NCI-H1436 treated with DMSO at 0.1 percent for 48 hours (cell line): ENCODE measurements around the gene SUSD2.
"Not testable (repeated sequence)": the region's sequence is repeated elsewhere in the genome, so short reads cannot be mapped to it uniquely, and the experiment has no call there.

ENCODE experiments used
- DNase-seq: peaks from one replicate; lab custom pipeline; 2025; lab: John Stamatoyannopoulos, UW

SUSD2 gene

DNA sequence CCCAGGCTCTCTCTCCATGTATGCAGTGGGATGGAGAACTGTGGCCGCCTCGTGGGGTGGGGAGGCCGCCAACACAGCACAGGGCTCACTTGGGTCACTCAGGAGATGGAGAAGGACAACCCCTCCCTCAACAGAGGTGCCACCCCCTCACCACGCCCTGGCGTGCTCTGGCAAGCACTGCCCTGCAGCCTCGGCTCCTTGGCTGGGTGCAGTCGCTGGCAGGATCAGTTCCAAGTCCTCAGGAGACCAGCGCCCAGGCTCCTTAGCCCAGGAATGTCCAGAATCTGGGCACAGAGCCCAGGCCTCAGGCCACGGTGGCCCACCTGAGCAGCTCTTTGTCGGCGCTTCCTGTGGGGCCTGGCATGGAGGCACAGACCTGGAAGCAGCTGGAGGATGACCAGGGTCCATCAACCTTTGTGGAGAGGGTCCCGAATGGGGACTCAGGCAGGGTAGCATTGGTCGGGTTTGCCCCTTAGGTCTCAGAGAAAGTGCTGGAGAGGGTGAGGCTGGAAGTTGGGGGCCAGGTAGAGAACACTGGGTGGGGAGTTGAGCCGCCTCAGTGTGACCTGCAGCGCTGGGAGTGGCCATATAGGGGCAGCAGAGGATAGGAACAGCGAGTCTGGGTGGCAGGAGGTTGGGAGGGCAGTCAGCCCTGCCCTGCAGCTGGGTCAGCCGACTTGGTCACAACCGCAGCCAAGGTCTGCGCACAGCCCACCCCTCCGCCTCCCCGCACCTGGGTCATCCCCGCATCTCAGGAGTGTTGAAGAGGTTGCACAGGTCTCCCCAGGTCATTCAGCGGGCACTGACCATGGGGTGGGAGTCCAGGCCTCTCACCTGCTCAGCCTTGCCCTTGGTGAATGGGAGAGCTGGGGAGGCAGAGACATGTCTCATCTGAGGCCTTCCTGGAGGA is 8.2 kb downstream of the SUSD2 start:
- DNase-seq, result no peak

DNA sequence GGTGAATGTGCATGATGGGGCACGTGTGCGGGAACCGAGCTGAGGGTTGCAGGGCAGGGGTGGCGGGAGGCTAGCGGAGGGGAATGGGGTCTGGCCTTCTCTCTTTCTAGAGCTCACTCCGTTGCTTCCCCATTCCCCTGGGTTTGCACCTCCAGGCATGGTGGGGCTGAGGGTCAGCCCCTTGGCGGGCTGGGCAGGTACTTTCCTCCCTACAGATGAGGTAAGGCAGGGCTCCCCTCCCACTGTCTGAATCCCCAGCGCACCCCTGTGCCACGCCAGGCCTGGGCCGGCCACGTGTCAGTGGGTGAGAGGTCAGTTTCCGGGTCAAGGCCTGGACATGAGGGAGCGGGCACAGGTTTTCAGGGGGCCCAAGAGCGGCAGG is 8.9 kb downstream of the SUSD2 start:
- DNase-seq, result no peak

DNA sequence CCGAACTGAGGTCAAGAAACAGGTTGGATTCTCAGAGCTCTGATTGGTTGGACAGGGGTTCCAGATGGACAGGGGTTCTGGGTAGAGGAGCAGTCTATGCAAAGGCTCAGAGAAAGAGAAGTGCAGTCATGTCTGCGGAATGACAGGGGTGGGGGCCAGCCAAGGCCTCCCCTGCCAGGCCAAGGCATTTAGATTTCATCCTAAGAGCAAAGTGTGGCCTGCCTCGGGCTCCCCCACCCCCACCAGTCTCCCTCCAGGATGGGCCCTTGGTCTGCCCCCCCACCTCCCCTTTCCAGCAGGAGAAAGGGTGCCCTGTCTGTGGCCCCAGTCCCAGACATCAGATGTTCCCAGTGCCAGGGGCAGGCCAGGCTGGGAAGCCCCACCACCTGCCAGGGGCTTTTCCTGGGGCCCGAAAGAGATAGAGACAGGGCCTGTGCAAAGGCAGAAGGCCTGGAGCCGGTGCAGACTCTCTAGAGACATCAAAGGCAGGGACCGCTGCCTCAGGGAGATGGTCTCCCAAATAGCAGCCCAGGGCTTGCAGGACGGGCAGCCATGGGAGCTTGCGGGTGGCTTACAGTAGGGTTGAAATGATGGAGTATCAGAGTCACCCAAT is 9.4 kb downstream of the SUSD2 start:
- no peak for DNase-seq

DNA sequence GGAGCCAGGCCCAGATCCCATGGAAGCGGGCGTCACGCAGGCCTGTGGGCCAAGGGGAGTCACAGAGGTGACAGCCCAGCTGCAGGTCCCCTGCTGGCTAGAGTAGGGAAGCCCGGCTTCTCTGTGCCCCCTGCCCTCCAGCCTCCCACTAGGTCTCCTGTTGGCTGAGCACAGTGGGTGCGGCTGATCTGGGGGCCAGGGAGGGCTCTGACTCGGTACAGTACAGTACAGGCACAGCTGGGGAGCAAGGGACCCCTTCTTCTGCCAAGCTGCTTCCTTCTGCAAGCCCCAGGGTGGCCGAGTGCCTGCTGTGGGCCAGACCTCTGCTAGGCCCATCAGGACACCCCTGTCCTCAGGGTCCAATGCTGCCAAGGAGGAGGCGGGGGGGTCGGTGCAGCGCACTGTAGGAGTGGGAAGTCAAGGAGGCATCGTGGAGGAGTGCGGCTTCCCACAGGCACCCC is 10.1 kb downstream of the SUSD2 start:
- no peak for DNase-seq

DNA sequence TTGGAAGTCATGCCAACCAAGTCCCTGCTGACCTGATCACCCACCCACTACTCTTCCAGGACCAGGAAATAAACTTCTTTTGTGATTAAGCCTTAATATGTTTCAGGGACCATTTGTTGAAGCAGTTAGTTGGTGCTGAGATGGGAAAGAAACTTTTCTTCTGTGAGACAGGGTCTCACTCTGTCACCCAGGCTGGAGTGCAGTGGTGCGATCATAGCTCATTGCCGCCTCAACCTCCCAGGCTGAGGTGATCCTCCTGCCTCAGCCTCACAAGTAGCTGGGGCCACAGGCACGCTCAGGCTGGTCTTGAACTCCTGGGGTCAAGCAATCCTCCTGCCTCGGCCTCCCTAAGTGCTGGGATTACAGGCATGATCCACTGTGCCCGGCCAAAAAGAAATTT is 10.6 kb downstream of the SUSD2 start:
- DNase-seq, result no peak

DNA sequence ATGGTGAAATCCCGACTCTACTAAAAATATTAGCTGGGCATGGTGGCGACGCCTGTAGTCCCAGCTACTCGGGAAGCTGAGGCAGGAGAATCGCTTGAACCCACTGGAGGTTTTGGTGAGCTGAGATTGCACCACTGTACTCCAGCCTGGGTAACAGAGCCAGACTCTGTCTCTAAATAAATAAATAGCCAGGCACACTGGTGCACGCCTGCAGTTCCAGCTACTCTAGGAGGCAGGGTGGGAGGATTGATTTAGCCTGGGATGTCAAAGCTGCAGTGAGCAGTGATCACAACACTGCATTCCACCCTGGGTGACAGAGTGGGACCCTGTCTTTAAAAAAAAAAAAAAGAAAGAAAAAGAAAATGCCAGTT is 17.4 kb downstream of the SUSD2 start:
- DNase-seq, result no peak

DNA sequence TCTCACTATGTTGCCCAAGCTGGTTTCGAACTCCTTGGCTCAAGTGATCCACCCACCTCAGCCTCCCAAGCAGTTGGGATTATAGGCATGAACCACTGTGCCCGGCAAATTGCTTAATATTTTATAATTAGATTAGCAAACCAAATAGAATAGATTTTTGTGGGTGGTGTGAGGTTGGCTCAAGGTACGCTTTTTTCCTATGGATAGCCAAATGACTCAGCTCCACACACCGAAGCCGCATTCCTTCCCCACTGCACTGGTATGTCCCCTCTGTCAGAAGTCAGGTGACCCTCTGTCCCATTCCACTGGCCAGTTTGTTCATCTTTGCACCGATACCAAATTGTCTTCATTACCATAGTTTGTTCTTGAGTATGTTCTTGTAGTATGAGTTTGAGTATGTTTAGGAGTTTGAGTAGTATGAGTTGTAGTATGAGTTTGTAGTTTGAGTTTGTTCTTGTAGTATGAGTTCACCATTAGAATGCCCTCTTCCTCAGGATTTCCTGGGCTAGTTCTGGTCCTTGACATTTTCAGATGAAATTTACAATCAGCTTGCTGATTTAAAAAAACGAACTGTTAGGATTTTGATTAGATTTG is 19.4 kb downstream of the SUSD2 start:
- DNase-seq, result no peak

DNA sequence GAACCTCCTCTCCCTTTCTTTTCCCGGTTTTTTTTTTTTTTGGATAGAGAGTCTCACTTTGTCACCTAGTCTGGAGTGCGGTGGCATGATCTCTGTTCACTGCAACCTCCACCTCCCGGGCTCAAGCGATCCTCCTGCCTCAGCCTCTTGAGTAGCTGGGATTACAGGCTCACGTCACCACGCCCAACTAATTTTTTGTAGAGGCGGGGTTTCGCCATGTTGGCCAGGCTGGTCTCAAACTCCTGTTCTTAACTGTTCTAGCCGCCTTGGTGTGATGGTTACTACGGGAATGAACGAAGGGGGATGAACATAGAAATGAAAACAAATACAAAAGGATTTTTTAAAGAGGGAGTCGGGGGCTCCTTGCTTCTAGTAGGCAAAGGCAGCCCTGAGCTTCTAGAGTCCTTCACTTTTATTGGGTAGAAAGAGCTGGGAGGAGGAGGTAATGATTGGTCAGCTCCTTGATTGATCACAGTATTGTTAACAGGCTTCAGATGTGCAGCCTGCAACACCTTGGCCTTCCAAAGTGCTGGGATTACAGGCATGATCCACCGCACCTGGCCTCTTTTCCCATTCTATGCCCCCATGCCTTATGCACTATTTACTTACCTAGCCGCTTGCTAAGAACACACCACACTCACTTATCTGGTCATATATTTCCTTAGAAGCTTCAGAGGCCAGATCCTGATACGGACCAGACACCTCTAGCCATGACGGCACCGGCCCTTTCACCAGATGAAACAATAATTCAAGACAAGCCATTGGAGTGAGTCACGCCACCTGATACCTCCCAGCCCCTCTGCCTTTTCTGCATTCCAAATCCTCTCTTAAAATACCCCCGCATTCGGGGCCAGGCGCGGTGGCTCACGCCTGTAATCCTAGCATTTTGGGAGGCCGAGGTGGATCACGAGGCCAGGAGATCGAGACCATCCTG is 20.7 kb downstream of the SUSD2 start:
- DNase-seq, result no peak

DNA sequence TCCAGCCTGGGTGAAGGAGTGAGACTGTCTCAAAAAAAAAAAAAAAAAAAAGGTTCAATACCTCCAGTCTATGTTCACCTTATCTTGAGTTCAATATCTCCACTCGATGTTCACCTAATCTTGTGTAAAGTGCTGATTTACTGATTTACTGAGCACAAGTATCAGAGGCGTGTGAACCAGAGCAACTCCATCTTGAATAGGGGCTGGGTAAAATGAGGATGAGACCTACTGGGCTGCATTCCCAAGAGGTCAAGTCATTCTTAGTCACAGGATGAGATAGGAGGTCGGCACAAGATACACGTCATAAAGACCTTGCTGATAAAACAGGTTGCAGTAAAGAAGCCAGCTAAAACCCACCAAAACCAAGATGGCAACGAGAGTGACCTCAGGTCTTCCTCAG is 22.6 kb downstream of the SUSD2 start:
- DNase-seq, result not testable (repeated sequence)

DNA sequence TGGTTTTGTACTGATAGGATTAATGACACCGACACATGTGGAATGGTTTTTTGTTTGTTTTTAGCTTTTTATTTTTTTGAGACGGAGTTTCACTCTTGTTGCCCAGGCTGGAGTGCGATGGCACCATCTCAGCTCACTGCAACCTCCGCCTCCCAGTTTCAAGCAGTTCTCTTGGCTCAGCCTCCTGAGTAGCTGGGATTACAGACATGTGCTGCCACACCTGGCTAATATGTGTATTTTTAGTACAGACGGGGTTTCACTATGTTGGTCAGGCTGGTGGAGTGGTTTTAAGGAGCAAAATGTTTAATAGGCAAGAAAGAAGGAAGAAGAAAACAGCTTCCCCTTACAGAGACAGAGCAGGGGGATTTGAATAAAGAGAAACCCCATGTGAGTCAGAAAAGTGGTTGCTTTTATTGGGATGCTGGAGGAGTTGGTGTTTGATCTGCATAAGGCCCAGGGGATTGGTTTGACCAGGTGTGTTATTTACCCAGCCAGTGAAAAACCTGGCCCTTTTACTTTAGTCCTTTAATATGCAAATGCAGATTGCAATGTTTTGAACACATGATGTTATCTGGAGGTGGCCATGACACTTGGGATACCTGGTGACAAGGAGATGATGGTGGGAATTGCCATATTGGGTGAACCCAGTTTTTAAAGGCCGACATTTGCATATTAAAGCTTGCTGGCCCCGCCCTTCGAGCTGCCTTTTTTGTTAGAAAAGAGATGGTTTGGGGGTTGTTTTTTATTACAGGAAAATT is 24.3 kb downstream of the SUSD2 start:
- DNase-seq, result no peak

DNA sequence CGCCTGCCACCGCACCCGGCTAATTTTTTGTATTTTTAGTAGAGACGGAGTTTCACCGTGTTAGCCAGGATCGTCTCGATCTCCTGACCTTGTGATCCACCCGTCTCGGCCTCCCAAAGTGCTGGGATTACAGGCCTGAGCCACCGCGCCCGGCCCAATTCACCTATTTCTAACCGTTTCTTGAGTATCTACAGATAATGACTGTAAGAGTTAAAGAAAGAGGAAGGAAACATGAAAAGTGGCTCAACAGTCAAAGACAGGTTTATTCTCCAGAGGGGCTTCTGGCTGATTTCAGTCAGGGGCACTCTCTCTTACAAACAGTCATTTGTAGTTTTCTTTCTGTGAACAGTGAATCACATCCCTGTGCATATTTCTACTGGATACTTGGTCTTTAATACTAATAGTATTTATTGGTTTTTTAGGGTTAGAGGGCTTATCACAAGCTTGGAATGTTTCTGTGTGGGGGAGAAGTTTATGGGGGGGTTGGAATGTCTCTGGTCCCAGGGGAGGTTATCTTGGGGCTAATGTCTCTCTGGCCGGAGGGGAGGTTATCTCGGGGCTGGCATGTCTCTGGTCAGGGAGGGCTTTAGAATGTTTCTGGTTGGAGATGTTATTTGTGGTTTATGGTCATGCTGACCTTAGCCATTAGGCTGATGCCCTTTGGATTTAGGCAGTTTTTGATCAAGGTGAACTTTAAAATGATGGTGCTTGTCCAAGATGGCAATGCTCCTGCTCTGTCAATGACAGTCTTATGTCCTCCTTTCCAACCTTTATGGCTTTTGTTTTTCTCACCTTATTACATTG is 25.4 kb downstream of the SUSD2 start:
- DNase-seq, result not testable (repeated sequence)

DNA sequence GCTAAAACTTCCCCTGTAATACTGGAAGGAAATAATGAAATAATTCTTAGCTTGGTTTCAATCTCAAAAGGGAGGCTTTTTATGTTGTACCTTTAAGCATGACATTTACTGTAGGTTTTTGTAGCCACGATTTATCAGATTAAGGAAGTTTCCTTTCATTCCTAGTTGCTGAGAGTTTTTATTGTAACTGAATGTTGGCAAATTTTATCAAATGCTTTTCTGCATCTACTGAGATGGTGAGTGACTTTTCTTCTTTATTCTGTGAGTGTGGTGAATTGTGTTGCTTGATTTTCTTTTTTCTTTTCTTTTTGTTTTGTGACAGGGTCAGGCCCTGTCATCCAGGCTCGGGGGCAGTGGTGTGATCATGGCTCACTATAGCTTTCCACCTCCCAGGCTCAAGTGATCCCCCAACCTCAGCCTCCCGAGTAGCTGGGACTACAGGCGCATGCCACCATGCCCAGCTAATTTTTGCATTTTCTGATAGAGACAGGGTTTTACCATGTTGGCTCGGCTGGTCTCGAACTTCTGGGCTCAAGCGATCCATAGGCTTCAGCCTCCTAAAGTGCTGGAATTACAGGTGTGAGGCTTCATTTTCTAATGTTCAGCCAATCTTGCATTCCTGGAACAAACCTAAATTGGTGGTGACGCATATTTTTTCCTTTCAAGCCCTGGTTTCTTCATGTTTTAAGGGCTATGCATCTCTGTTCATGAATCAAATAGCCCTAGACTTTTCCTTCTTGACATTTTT is 26.2 kb downstream of the SUSD2 start:
- DNase-seq, result no peak

DNA sequence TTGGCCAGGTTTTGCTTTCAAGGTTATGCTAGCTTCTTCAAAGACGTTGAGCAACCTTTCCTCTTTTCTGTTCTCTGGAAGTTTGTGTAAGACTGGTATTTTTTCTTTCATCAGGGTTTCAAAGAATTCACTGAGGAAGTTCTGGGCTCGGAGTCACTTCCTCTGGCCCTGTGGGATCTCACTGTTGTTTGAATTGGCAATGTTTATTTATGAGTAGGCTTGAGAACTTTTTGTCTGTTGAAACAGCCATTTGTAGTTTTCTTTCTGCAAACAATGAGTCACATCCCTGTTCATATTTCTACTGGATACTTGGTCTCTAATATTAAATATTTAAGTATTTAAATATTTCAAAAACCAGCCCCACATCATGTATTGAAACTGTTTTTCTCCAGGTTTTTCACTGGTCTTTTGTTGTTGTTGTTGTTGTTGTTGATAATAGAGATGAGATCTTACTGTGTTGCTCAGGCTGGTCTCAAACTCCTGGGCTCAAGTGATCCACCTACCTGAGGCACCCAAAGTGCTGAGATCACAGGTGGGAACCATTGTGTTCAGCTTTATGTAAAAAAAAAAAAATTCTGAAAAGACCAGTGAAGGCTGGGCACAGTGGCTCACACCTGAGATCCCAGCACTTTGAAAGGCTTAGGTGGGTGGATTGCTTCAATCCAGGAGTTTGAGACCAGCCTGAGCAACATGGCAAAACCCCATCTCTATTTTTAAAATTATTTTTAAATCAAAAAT is 26.9 kb downstream of the SUSD2 start:
- DNase-seq, result no peak

DNA sequence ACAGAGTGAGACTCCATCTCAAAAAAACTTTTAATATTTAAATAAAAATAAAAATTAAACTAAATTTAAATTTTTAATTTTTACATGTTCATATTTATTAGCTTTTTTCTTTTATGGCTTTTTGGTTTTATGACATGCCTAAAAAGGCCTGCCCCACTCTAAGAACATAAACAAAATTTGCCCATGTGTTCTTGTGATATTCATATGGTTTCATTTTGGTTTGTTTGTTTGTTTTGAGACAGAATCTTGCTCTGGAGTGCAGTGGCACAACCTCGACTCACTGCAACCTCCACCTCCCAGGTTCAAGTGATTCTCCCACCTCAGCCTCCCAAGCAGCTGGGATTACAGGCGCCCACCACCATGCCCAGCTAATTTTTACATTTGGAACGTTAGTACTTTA is 27.7 kb downstream of the SUSD2 start:
- DNase-seq, result no peak

DNA sequence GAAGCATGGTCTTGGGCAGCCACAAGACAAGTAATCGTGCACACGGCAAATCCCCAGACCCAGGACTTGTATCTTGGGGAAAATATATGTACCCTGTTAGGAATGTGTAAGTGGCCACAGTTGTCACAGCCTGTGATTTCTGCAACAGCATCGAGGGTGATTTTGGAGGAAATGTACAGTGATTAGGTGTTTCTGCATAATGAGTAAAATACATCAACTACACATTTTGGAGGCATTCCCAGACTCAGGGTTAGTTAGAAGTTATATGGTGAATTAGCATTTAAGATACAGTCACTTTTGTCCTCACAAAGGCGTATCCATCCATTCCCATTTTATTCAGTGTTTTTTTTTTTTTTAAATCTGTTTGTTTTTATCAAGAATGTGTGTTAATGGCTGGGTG is 28.4 kb downstream of the SUSD2 start:
- no peak for DNase-seq

DNA sequence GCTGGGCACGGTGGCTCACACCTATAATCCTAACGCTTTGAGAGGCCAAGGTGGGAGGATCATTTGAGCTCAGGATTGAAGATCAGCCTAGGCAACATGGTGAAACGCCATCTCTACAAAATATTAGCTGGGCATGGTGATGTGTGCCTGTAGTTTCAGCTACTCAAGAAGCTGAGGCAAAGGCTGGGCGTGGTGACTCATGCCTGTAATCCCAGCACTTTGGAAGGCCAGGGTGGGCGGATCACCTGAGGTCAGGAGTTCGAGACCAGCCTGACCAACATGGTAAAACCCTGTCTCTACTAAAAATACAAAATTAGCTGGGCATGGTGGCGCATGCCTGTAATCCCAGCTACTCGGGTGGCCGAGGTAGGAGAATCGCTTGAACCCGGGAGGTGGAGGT is 29.1 kb downstream of the SUSD2 start:
- DNase-seq, result not testable (repeated sequence)

DNA sequence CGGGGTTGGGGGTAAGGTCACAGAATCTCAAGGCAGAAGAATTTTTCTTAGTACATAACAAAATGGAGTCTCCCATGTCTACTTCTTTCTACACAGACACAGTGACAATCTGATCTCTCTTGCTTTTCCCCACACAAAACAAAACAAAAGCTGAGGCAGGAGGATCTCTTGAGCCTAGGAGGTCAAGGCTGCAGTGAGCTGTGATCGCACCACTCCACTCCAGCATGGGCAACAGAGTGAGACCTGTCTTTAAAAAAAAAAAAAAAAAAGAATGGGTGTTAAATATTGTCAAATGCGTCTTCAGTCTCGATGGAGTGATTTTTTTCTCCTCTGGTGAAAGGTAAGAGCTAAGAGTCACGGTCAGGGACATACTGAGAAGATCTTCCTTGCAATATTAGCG is 30.4 kb downstream of the SUSD2 start:
- not testable (repeated sequence) for DNase-seq

DNA sequence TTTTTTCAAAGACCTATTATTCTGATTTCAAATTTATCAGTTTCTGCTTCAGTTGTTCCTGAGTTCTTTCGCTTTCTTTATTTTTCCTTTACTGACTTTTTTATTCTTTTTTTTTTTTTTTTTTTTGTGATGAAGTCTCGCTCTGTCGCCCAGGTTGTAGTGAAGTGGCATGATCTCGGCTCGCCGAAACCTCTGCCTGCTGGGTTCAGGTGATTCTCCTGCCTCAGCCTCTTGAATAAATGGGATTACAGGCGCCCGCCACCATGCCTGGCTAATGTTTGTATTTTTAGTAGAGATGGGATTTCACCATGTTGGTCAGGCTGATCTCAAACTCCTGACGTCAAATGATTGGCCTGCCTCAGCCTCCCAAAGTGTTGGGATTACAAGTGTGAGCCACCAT is 31.8 kb downstream of the SUSD2 start:
- not testable (repeated sequence) for DNase-seq
